H1 (cell line): ENCODE measurements around the gene GNA12. TPM values are rescaled to one million over a fixed set of nuclear protein-coding genes. Genes with fewer than 3 reads are reported as not detected.

ENCODE experiments used
- CTCF ChIA-PET: fragments of 300-600 bp; sonication (Branson Sonifier 250); formaldehyde crosslinking; loops from one replicate; lab custom pipeline; 2021; ENCODE audit not compliant: partially characterized antibody; lab: Charles Lee
- POLR2A ChIA-PET: fragments of 300-600 bp; sonication (Branson Sonifier 250); formaldehyde crosslinking; loops from one replicate; lab custom pipeline; 2021; ENCODE audit warnings: inconsistent platforms; ENCODE audit not compliant: partially characterized antibody; lab: Charles Lee
- DNase-seq, 2 experiments: peaks; one replicate each; pipeline versions ENCODE4 v3.0.0 to v3.0.0-alpha.2; 2010 to 2022; ENCODE audit warnings: low spot score in 2 of 2, low read depth in 1 of 2, mixed read lengths in 1 of 2
- FAIRE-seq: peaks from 2 replicates; lab custom pipeline; 2011; peaks lifted over from hg19 to GRCh38; lab: Jason Lieb, UNC
- H2AFZ ChIP-seq: 2 replicates; pipeline ENCODE4 v1.8.1; 2012; ENCODE audit warnings: low read length, inconsistent platforms
- H2AK5ac ChIP-seq: 2 replicates; pipeline ENCODE4 v1.6.1; 2013; ENCODE audit warnings: low read depth, low read length
- H2BK120ac ChIP-seq: replicated peaks from 2 replicates; pipeline ENCODE3; 2013; ENCODE audit warnings: low read depth, low read length, inconsistent platforms
- H2BK12ac ChIP-seq: 2 replicates; pipeline ENCODE4 v1.6.1; 2013; ENCODE audit warnings: low read depth, low read length
- H2BK15ac ChIP-seq: 2 replicates; pipeline ENCODE4 v1.6.1; 2013; ENCODE audit warnings: low read length
- H2BK20ac ChIP-seq: 2 replicates; pipeline ENCODE4 v1.6.1; 2013; ENCODE audit warnings: low read length
- H2BK5ac ChIP-seq: 2 replicates; pipeline ENCODE4 v1.6.1; 2013; ENCODE audit warnings: low read depth, low read length
- H3K14ac ChIP-seq: 2 replicates; pipeline ENCODE4 v1.6.1; 2013; ENCODE audit warnings: inconsistent platforms; ENCODE audit not compliant: insufficient read length
- H3K18ac ChIP-seq: 2 replicates; pipeline ENCODE4 v1.6.1; 2013; ENCODE audit warnings: low read length; ENCODE audit errors: extremely low read depth
- H3K23ac ChIP-seq: 2 replicates; pipeline ENCODE4 v1.6.1; 2013; ENCODE audit warnings: inconsistent platforms; ENCODE audit not compliant: insufficient read length
- H3K23me2 ChIP-seq: 2 replicates; pipeline ENCODE4 v1.6.1; 2013; ENCODE audit warnings: low read depth, low read length
- H3K27ac ChIP-seq: 2 replicates; pipeline ENCODE4 v1.6.1; 2011; ENCODE audit warnings: low read depth, low read length, inconsistent platforms
- H3K27me3 ChIP-seq, 4 experiments: replicated peaks in 1 of 4; 1 replicate in 1 of 4; 2 replicates in 3 of 4; pipeline versions ENCODE4 v1.6.1 to v1.8.1; 2011 to 2013; ENCODE audit warnings: low read length in 3 of 4, mild to moderate bottlenecking in 3 of 4, inconsistent platforms in 2 of 4, mixed read lengths in 2 of 4, moderate library complexity in 1 of 4; ENCODE audit not compliant: control insufficient read depth in 3 of 4, insufficient read depth in 3 of 4; ENCODE audit errors: extremely low read depth in 1 of 4
- H3K36me3 ChIP-seq, 4 experiments: 2 replicates each; pipeline versions ENCODE4 v1.6.1 to v1.8.1; 2011 to 2013; ENCODE audit warnings: mild to moderate bottlenecking in 4 of 4, low read length in 3 of 4, moderate library complexity in 2 of 4, control low read depth in 1 of 4, inconsistent platforms in 1 of 4; ENCODE audit not compliant: insufficient read depth in 4 of 4, control insufficient read depth in 2 of 4
- H3K4ac ChIP-seq: replicated peaks from 2 replicates; pipeline ENCODE3; 2013; ENCODE audit warnings: low read length, low read depth, mixed read lengths, inconsistent platforms; ENCODE audit not compliant: insufficient read length
- H3K4me1 ChIP-seq, 4 experiments: replicated peaks in 1 of 4; 1 replicate in 1 of 4; 2 replicates in 3 of 4; pipeline versions ENCODE4 v1.6.1 to v1.8.1; 2011 to 2013; ENCODE audit warnings: low read length in 3 of 4, inconsistent platforms in 2 of 4, mixed read lengths in 1 of 4; ENCODE audit not compliant: insufficient read depth in 4 of 4, control insufficient read depth in 3 of 4
- H3K4me2 ChIP-seq, 2 experiments: 2 replicates each; pipeline versions ENCODE4 v1.6.1 to v1.8.1; 2011 to 2013; ENCODE audit warnings: low read depth in 2 of 2, low read length in 2 of 2, control low read depth in 1 of 2, inconsistent platforms in 1 of 2, mild to moderate bottlenecking in 1 of 2; ENCODE audit not compliant: insufficient read depth in 1 of 2
- H3K4me3 ChIP-seq, 4 experiments: fragments of 200-600, 300-600 bp in 1 of 4; sonication (generic), shearing (Covaris generic), sonication (Bioruptor Twin) in 1 of 4; 2 replicates each; pipeline versions ENCODE4 v1.5.1 to v1.8.1; 2011 to 2016; ENCODE audit warnings: low read length in 4 of 4, low read depth in 3 of 4, control low read depth in 2 of 4, inconsistent platforms in 2 of 4, mild to moderate bottlenecking in 2 of 4, mixed read lengths in 1 of 4, moderate library complexity in 1 of 4; ENCODE audit not compliant: insufficient read depth in 2 of 4; ENCODE audit errors: extremely low read depth in 1 of 4
- H3K56ac ChIP-seq: replicated peaks from 2 replicates; pipeline ENCODE3; 2013; ENCODE audit warnings: low read depth, mild to moderate bottlenecking, mixed read lengths, low read length, inconsistent platforms; ENCODE audit not compliant: insufficient read length
- H3K79me1 ChIP-seq: 2 replicates; pipeline ENCODE4 v1.6.1; 2013; ENCODE audit warnings: low read depth, low read length, control low read depth
- H3K79me2 ChIP-seq, 2 experiments: 2 replicates each; pipeline versions ENCODE4 v1.6.1 to v1.8.1; 2012 to 2013; ENCODE audit warnings: low read length in 2 of 2, mild to moderate bottlenecking in 2 of 2, inconsistent platforms in 1 of 2; ENCODE audit not compliant: insufficient read depth in 2 of 2, control insufficient read depth in 1 of 2
- H3K9ac ChIP-seq, 4 experiments: replicated peaks in 1 of 4; 1 replicate in 1 of 4; 2 replicates in 3 of 4; pipeline versions ENCODE4 v1.6.1 to v1.8.1; 2011 to 2013; ENCODE audit warnings: low read depth in 3 of 4, low read length in 3 of 4, control low read depth in 2 of 4, mild to moderate bottlenecking in 2 of 4, moderate library complexity in 2 of 4, inconsistent platforms in 1 of 4; ENCODE audit errors: extremely low read depth in 1 of 4
- H3K9me3 ChIP-seq, 2 experiments: 2 replicates each; pipeline versions ENCODE4 v1.6.1 to v1.8.1; 2012 to 2013; ENCODE audit warnings: mild to moderate bottlenecking in 2 of 2, moderate library complexity in 2 of 2, control low read depth in 1 of 2, inconsistent platforms in 1 of 2, low read depth in 1 of 2, low read length in 1 of 2, mixed read lengths in 1 of 2; ENCODE audit not compliant: insufficient read depth in 2 of 2
- H4K20me1 ChIP-seq, 2 experiments: replicated peaks in 1 of 2; 2 replicates each; pipeline versions ENCODE3 to v1.8.1; 2011 to 2013; ENCODE audit warnings: inconsistent platforms in 2 of 2, low read length in 2 of 2, mild to moderate bottlenecking in 1 of 2; ENCODE audit not compliant: insufficient read depth in 2 of 2, control insufficient read depth in 1 of 2
- H4K5ac ChIP-seq: 2 replicates; pipeline ENCODE4 v1.6.1; 2013; ENCODE audit warnings: low read length, low read depth, mixed read lengths, inconsistent platforms; ENCODE audit not compliant: insufficient read length
- H4K8ac ChIP-seq: 2 replicates; pipeline ENCODE4 v1.8.0; 2013; ENCODE audit warnings: mild to moderate bottlenecking, moderate library complexity, low read length, inconsistent platforms; ENCODE audit not compliant: insufficient read depth; ENCODE audit errors: extremely low read depth
- H4K91ac ChIP-seq: replicated peaks from 2 replicates; pipeline ENCODE3; 2013; ENCODE audit warnings: low read length, mixed read lengths, inconsistent platforms; ENCODE audit not compliant: insufficient read length
- EGR1 ChIP-seq: IDR thresholded peaks from 2 replicates; pipeline ENCODE4 v1.6.1; 2011; ENCODE audit warnings: low read depth, low read length, borderline replicate concordance
- HDAC2 ChIP-seq, 2 experiments: fragments of 300-600 bp in 1 of 2; sonication (generic) in 1 of 2; IDR thresholded peaks; 2 replicates each; pipeline ENCODE4 v1.6.1; 2011 to 2012; ENCODE audit warnings: low read depth in 2 of 2, low read length in 2 of 2, mild to moderate bottlenecking in 2 of 2, moderate library complexity in 2 of 2, borderline replicate concordance in 1 of 2, inconsistent platforms in 1 of 2
- KDM1A ChIP-seq: fragments of 200-600, 300-600 bp; sonication (generic); IDR thresholded peaks from 2 replicates; pipeline ENCODE4 v1.7.1; 2016; ENCODE audit warnings: mild to moderate bottlenecking, low read length, borderline replicate concordance
- SP4 ChIP-seq: IDR thresholded peaks from 2 replicates; pipeline ENCODE4 v1.6.1; 2012; ENCODE audit warnings: low read length, inconsistent platforms
- WGBS, 2 experiments: shearing (Covaris generic) in 1 of 2; methylation state at CpG; one replicate each; pipeline versions ENCODE4 v1.1.6 to v1.1.7; 2013 to 2015; ENCODE audit warnings: low lambda C conversion rate in 2 of 2, mixed read lengths in 2 of 2, inconsistent platforms in 1 of 2, low coverage in 1 of 2, missing lambda C conversion rate in 1 of 2; ENCODE audit not compliant: insufficient replicate concordance in 2 of 2, insufficient coverage in 1 of 2, insufficient read length in 1 of 2; ENCODE audit errors: extremely low coverage in 1 of 2, missing lambda C conversion rate in 1 of 2; 5-methylcytosine and 5-hydroxymethylcytosine counted together
- polyA plus RNA-seq, 7 experiments: library from polyadenylated mRNA; depleted of rRNA in 3 of 7; stranded (reverse) in 5 of 7; unstranded in 2 of 7; fragments of >200 nt in 5 of 7; fragments of 200-250 nt in 2 of 7; gene quantifications; 1 replicate in 5 of 7; 2 replicates in 1 of 7; 4 replicates in 1 of 7; pipeline versions ENCODE4 v1.2.1 to v1.2.3, GENCODE V29; 2011 to 2013; ENCODE audit warnings: missing spikeins in 2 of 7, mixed read lengths in 2 of 7
- total RNA-seq: library from RNA; stranded (reverse); fragmentation: NEBNext Ultra II Directional; extraction: Animal tissue kit (Norgen Biotek cat#: 25700); gene quantifications from 2 replicates; pipeline ENCODE4 v1.2.1, GENCODE V29; 2021

GNA12 gene
- total and polyA plus RNA-seq, 2 of the 8 experiments (the other 6 are each of a cell fraction or from before 2014, with no cell fraction given) = 96.5 to 109 TPM

GRCh38 chr7:2843191-2843685, 870 bp downstream of the GNA12 start:
- no peak overlapping the region for H4K91ac ChIP-seq
- H3K4me3 ChIP-seq = peak overlapping the region; percentile 60 to 88 (median 74)
- no peak overlapping the region for H3K27ac ChIP-seq
- H3K4me2 ChIP-seq = peak overlapping the region; percentile 62 to 87
- no peak overlapping the region for H2BK20ac ChIP-seq
- POLR2A ChIA-PET = interaction anchor here (0.9 to 5.6 kb wide), 6 partner anchors 9 to 28 kb away, joined by 3 to 22 read pairs (median 4); no protein-coding TSS in a partner anchor
- no peak overlapping the region for H4K5ac ChIP-seq
- no peak overlapping the region for H2AFZ ChIP-seq
- no peak overlapping the region for H3K23ac ChIP-seq
- peaks cover 34 to 55% of the 10 kb centered on the region in 2 experiments for H3K79me2 ChIP-seq
- peaks cover 6% of the 10 kb centered on the region; the same call in 1 of the 2 replicates for H3K23me2 ChIP-seq
- H2BK5ac ChIP-seq = 0 out of 2 replicates have a peak overlapping the region, but pooled peaks have one; percentile 60
- no peak overlapping the region for H2BK120ac ChIP-seq
- H3K9ac ChIP-seq = peak overlapping the region in 1 of 4 experiments; percentile 32; a peak in 3 of 7 replicates
- H3K79me1 ChIP-seq = peaks cover 10% of the 10 kb centered on the region
- H3K9me3 ChIP-seq = no peaks in the 10 kb centered on the region
- no peaks in the 10 kb centered on the region for H3K27me3 ChIP-seq
- H2BK15ac ChIP-seq = no peak overlapping the region; the same call in 1 of the 2 replicates
- 0 out of 2 replicates have a peak overlapping the region, but pooled peaks have one; percentile 53 for H2AK5ac ChIP-seq
- TF ChIP-seq SP4 (0 out of 2 replicates have a peak, but pooled peaks have one; percentile 32), KDM1A (peak; percentile 89), HDAC2 (IDR thresholded peaks at IDR 0.05; ENCODE audit: borderline replicate concordance in 1 of 2, low read depth in 2 of 2, low read length in 2 of 2) (peak in 1 of 2 experiments; percentile 25; a peak in 1 of 4 replicates), EGR1 (no peak)
- TF ChIP-seq, all 59 proteins: peak for 3
- DNase-seq = no peak
- H2BK12ac ChIP-seq = no peak overlapping the region
- H3K14ac ChIP-seq = no peak overlapping the region
- CTCF ChIA-PET = interaction anchor here (0.6 to 1.1 kb wide), 3 partner anchors 22 to 1142 kb away, joined by 3 read pairs; no protein-coding TSS in a partner anchor
- H3K36me3 ChIP-seq = peaks cover 2 to 25% (median 3%) of the 10 kb centered on the region in 4 experiments; a peak in 2 of 8 replicates
- no peak overlapping the region for H3K4ac ChIP-seq
- peaks cover 0 to 9% of the 10 kb centered on the region in 2 experiments for H4K20me1 ChIP-seq
- no peak overlapping the region for H3K18ac ChIP-seq
- WGBS, 2 experiments = 50% methylated on average over 13 of the region's 15 CpGs; no CpG with 5 or more reads in 1 of the 2 experiments
- H4K8ac ChIP-seq = no peak overlapping the region
- H3K4me1 ChIP-seq = peaks cover 3 to 11% (median 6%) of the 10 kb centered on the region in 4 experiments; a peak in 6 of 7 replicates
- no peak overlapping the region for H3K56ac ChIP-seq
- FAIRE-seq = no peak
